NOMO-1 treated with dmso at 0.1 percent for 144 hours (cell line): ENCODE results near the gene FSD1L.
A peak's percentile ranks its signal among the peaks of the same experiment; 100 is the strongest.
"Not testable (repeated sequence)": the region's sequence is repeated elsewhere in the genome, so short reads cannot be mapped to it uniquely, and the experiment has no call there.

Source experiments
- DNase-seq: peaks from one replicate; lab custom pipeline; 2025; ENCODE audit not compliant: unreplicated experiment; lab: John Stamatoyannopoulos, UW

The FSD1L gene

GRCh38 chr9:105483618-105484017 is 35.8 kb downstream of the FSD1L start:
- DNase-seq = no peak

GRCh38 chr9:105484226-105484625 is 36.4 kb downstream of the FSD1L start:
- DNase-seq = no peak

GRCh38 chr9:105485131-105485530 is 37.3 kb downstream of the FSD1L start:
- DNase-seq = no peak

GRCh38 chr9:105496826-105497225 is 49.0 kb downstream of the FSD1L start:
- no peak for DNase-seq

- DNase-seq = no peak
Observed at GRCh38 chr9:105497704-105498103, 49.9 kb downstream of the FSD1L start.

GRCh38 chr9:105500108-105500766 is 52.4 kb downstream of the FSD1L start:
- peak; percentile 49 for DNase-seq

GRCh38 chr9:105501414-105501813 is 53.6 kb downstream of the FSD1L start:
- no peak for DNase-seq

- no peak for DNase-seq
Observed at GRCh38 chr9:105502276-105502675, 54.4 kb downstream of the FSD1L start.

GRCh38 chr9:105503881-105504280 is 56.0 kb downstream of the FSD1L start:
- no peak for DNase-seq

- DNase-seq = no peak
Observed at GRCh38 chr9:105507096-105507790, 59.4 kb downstream of the FSD1L start.

GRCh38 chr9:105508530-105508929 is 60.7 kb downstream of the FSD1L start:
- no peak for DNase-seq

- DNase-seq = no peak
Observed at GRCh38 chr9:105510024-105510423, 62.2 kb downstream of the FSD1L start.

GRCh38 chr9:105511446-105511845 is 63.6 kb downstream of the FSD1L start:
- no peak for DNase-seq

GRCh38 chr9:105515811-105516413 is 68.1 kb downstream of the FSD1L start:
- DNase-seq = no peak

- not testable (repeated sequence) for DNase-seq
Observed at GRCh38 chr9:105519710-105520369, 72.0 kb downstream of the FSD1L start.

- DNase-seq = not testable (repeated sequence)
Observed at GRCh38 chr9:105520992-105521391, 73.2 kb downstream of the FSD1L start.

- DNase-seq = not testable (repeated sequence)
Observed at GRCh38 chr9:105522618-105523385, 75.0 kb downstream of the FSD1L start.

GRCh38 chr9:105531530-105531929 is 83.7 kb downstream of the FSD1L start:
- DNase-seq = no peak

- DNase-seq = no peak
Observed at GRCh38 chr9:105535920-105536668, 88.3 kb downstream of the FSD1L start.

GRCh38 chr9:105539452-105539851 is 91.6 kb downstream of the FSD1L start:
- no peak for DNase-seq
